Activated T-cell treated with anti-CD3 and anti-CD28 coated beads for 1 hour (primary cell): ENCODE data around the gene MYOF.

Experiments
- DNase-seq: peaks from one replicate; pipeline ENCODE4 v3.0.0-alpha.2; 2020; ENCODE audit warnings: low read depth

Gene MYOF

GRCh38 chr10:93482145-93482834 is at the start of gene MYOF:
Gene MYOF (minus strand): TSS chr10:93482334. CDS start chr10:93482194, 140 bp downstream.
- DNase-seq, result peak; percentile 6

- DNase-seq, result no peak
Observed at GRCh38 chr10:93518531-93518930, 36.4 kb upstream of the MYOF start.

- no peak for DNase-seq
Observed at GRCh38 chr10:93516006-93516380, 33.9 kb upstream of the MYOF start.

GRCh38 chr10:93515071-93516005 is 33.2 kb upstream of the MYOF start:
- DNase-seq, result no peak

- no peak for DNase-seq
Observed at GRCh38 chr10:93514521-93514920, 32.4 kb upstream of the MYOF start.

GRCh38 chr10:93513091-93513490 is 31.0 kb upstream of the MYOF start:
- DNase-seq, result no peak

- no peak for DNase-seq
Observed at GRCh38 chr10:93512565-93512964, 30.4 kb upstream of the MYOF start.

- no peak for DNase-seq
Observed at GRCh38 chr10:93509816-93510215, 27.7 kb upstream of the MYOF start.

- no peak for DNase-seq
Observed at GRCh38 chr10:93505075-93505474, 22.9 kb upstream of the MYOF start.

GRCh38 chr10:93503075-93503474 is 20.9 kb upstream of the MYOF start:
- no peak for DNase-seq

GRCh38 chr10:93501650-93502049 is 19.5 kb upstream of the MYOF start:
- DNase-seq, result no peak

GRCh38 chr10:93498166-93498565 is 16.0 kb upstream of the MYOF start:
- DNase-seq, result no peak

GRCh38 chr10:93496322-93497041 is 14.3 kb upstream of the MYOF start, which contains the start of gene CEP55:
Gene CEP55 (plus strand): TSS chr10:93496612. CDS start chr10:93500052, 3,440 bp downstream.
- DNase-seq, result peak; percentile 92

GRCh38 chr10:93495654-93496321 is 13.7 kb upstream of the MYOF start:
- no peak for DNase-seq

GRCh38 chr10:93494494-93494893 is 12.4 kb upstream of the MYOF start:
- DNase-seq, result no peak

GRCh38 chr10:93493162-93493561 is 11.0 kb upstream of the MYOF start:
- no peak for DNase-seq

GRCh38 chr10:93491602-93492121 is 9.5 kb upstream of the MYOF start:
- no peak for DNase-seq

GRCh38 chr10:93488956-93489528 is 6.9 kb upstream of the MYOF start:
- DNase-seq, result no peak

- DNase-seq, result no peak
Observed at GRCh38 chr10:93485690-93486089, 3.6 kb upstream of the MYOF start.

GRCh38 chr10:93481637-93482144 is 443 bp downstream of the MYOF start:
- DNase-seq, result no peak

- no peak for DNase-seq
Observed at GRCh38 chr10:93478873-93479272, 3.3 kb downstream of the MYOF start.
